Measurements from ENCODE around the gene VSIG10L. TPM values are rescaled to one million over a fixed set of nuclear protein-coding genes. Genes with fewer than 3 reads are reported as not detected.

The VSIG10L gene
- total RNA-seq, 1 experiment from 2014 or later: 3.5 TPM

DNA sequence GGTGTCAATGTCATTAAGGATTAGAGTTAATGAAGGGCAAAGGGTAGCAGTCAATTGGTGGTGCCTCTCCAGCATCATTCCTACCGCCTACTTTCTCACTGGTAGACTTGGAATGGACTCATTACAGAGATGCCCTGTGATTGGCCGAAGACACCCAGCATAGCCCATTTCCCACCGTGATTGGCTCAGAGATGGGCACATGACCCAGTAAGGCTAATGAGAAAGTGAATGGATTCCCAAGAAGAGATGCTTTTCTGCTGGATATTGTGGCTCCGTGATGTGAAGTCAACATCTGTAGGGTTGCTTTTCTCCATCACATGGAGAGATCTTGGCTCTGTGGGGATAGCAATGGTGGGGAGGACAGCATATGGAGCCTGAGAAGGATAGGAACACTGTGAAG, 11.6 kb downstream of the VSIG10L start:
- H3K4me2 ChIP-seq (ENCODE audit: low read length): no peak overlapping the region
- no peaks in the 10 kb centered on the region for H3K9me2 ChIP-seq (replicated peaks; ENCODE audit: low read length)
- H3K4me3 ChIP-seq (ENCODE audit: low read length): no peak overlapping the region
- no peaks in the 10 kb centered on the region for H4K20me1 ChIP-seq (ENCODE audit: low read length)
- H3K4me1 ChIP-seq (ENCODE audit: insufficient read depth, low read length): no peaks in the 10 kb centered on the region
- H3K36me3 ChIP-seq (ENCODE audit: low read depth, low read length): no peaks in the 10 kb centered on the region
- TF ChIP-seq EZH2 (IDR thresholded peaks at IDR 0.05; ENCODE audit: low read length, unreplicated experiment) (no peak), EZH2phosphoT487 (IDR thresholded peaks at IDR 0.05; ENCODE audit: borderline replicate concordance, low read length) (no peak)
- TF ChIP-seq, protein P1, sequence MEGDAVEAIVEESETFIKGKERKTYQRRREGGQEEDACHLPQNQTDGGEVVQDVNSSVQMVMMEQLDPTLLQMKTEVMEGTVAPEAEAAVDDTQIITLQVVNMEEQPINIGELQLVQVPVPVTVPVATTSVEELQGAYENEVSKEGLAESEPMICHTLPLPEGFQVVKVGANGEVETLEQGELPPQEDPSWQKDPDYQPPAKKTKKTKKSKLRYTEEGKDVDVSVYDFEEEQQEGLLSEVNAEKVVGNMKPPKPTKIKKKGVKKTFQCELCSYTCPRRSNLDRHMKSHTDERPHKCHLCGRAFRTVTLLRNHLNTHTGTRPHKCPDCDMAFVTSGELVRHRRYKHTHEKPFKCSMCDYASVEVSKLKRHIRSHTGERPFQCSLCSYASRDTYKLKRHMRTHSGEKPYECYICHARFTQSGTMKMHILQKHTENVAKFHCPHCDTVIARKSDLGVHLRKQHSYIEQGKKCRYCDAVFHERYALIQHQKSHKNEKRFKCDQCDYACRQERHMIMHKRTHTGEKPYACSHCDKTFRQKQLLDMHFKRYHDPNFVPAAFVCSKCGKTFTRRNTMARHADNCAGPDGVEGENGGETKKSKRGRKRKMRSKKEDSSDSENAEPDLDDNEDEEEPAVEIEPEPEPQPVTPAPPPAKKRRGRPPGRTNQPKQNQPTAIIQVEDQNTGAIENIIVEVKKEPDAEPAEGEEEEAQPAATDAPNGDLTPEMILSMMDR (conservative IDR thresholded peaks at IDR 0.05; ENCODE audit: low read depth, low read length): no peak
- no peaks in the 10 kb centered on the region for H3F3A ChIP-seq (ENCODE audit: low read length, unreplicated experiment)
- POLR2A ChIA-PET (ENCODE audit: unreplicated experiment): no interaction called here
- no peaks in the 10 kb centered on the region for H3K27me3 ChIP-seq (ENCODE audit: low read length)
- ATAC-seq: no peak
- no peak overlapping the region for H3K27ac ChIP-seq (ENCODE audit: low read length)
- no peaks in the 10 kb centered on the region for H3K79me2 ChIP-seq (ENCODE audit: low read length)
- H3K9me3 ChIP-seq (ENCODE audit: low read length): no peaks in the 10 kb centered on the region
- H2AFZ ChIP-seq (ENCODE audit: low read length): no peak overlapping the region
- intact Hi-C loops (cut with micrococcal nuclease): no loop called here
- CTCF ChIA-PET: no interaction called here
- H3K9ac ChIP-seq (ENCODE audit: low read length): no peak overlapping the region
- BruUV-seq (replicated peaks): no TSS peak
- no peak for DNase-seq

DNA sequence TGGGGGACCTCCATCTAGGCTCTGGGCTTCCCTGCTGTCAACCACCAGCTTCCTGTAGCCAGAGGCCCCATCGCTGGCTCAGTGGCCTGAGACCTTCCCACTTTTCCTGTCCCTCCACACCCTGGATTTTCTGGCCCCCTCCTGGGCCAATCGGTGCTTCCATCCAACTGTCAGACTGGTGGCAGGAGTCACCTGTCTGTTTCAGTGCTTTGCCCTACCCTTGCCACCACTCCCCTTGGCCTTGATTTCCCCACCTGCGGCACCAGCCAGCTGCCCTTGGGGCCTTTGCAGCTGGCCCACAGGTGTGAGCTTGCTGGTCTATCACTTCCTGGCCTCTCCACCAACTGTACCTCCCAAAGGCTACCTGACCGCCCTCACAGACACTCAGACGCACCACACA, 12.5 kb downstream of the VSIG10L start:
- H3K9ac ChIP-seq (ENCODE audit: low read length): no peak overlapping the region
- BruUV-seq (replicated peaks): no TSS peak
- no peak overlapping the region for H2AFZ ChIP-seq (ENCODE audit: low read length)
- H3F3A ChIP-seq (ENCODE audit: low read length, unreplicated experiment): no peaks in the 10 kb centered on the region
- no peaks in the 10 kb centered on the region for H4K20me1 ChIP-seq (ENCODE audit: low read length)
- H3K4me3 ChIP-seq (ENCODE audit: low read length): no peak overlapping the region
- no peaks in the 10 kb centered on the region for H3K9me3 ChIP-seq (ENCODE audit: low read length)
- no peaks in the 10 kb centered on the region for H3K79me2 ChIP-seq (ENCODE audit: low read length)
- no peaks in the 10 kb centered on the region for H3K36me3 ChIP-seq (ENCODE audit: low read depth, low read length)
- no peak for ATAC-seq
- no peak overlapping the region for H3K27ac ChIP-seq (ENCODE audit: low read length)
- TF ChIP-seq EZH2phosphoT487 (IDR thresholded peaks at IDR 0.05; ENCODE audit: borderline replicate concordance, low read length): no peak
- TF ChIP-seq EZH2 (IDR thresholded peaks at IDR 0.05; ENCODE audit: low read length, unreplicated experiment): no peak
- TF ChIP-seq, protein P1 (conservative IDR thresholded peaks at IDR 0.05; ENCODE audit: low read depth, low read length): no peak
- CTCF ChIA-PET: no interaction called here
- no peak overlapping the region for H3K4me2 ChIP-seq (ENCODE audit: low read length)
- no peak for DNase-seq
- POLR2A ChIA-PET (ENCODE audit: unreplicated experiment): no interaction called here
- peaks cover under 1% of the 10 kb centered on the region; the same call in 1 of the 2 replicates for H3K27me3 ChIP-seq (ENCODE audit: low read length)
- H3K9me2 ChIP-seq (replicated peaks; ENCODE audit: low read length): no peaks in the 10 kb centered on the region
- H3K4me1 ChIP-seq (ENCODE audit: insufficient read depth, low read length): no peaks in the 10 kb centered on the region
- intact Hi-C loops (cut with micrococcal nuclease): no loop called here

DNA sequence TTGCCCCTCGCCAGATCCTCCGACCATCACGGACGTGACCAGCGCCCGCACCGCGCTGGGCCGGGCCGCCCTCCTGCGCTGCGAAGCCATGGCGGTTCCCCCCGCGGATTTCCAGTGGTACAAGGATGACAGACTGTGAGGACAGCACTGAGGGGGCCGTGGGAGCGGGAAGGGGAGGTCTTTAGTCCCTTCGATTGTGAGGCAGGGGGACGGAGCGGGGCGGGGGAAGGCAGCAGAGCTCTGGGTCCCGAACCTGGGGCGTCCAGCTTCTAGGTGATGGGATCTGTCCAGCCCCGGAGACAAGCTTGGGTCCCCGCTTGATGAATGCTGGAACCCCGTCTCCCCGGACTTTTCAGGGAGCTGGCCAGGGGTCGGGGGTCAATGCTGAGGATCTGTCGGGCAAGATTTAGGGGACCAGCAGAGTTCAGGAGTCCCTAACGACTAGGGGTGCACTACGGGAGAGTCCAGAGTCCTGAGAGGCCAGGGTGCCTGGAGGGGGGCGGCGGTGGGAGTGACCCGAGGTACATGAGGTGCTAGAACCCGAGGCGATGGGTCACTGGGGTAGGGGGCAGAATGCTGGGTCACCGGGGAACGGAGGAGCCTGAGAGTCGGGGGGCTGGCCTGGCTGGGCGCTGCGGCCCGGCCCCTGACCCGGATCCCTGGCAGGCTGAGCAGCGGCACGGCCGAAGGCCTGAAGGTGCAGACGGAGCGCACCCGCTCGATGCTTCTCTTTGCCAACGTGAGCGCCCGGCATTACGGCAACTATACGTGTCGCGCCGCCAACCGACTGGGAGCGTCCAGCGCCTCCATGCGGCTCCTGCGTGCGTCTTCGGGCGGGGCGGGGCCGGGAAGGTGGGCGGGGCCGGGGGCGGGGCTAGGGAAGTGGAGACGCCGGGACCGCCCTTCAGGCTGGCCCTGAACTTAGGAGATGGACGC, 14.6 kb downstream of the VSIG10L start:
- Histone ChIP-seq H4K20me1 (ENCODE audit: low read length) (no peaks in the 10 kb centered on the region), H3K79me2 (ENCODE audit: low read length) (no peaks in the 10 kb centered on the region), H3K27me3 (ENCODE audit: low read length) (peaks cover 5% of the 10 kb centered on the region; the same call in 1 of the 2 replicates), H3K4me2 (ENCODE audit: low read length) (peak overlapping the region; percentile 75), H3K27ac (ENCODE audit: low read length) (no peak overlapping the region), H3K4me1 (ENCODE audit: insufficient read depth, low read length) (no peaks in the 10 kb centered on the region), H2AFZ (ENCODE audit: low read length) (peak overlapping the region; percentile 81), H3K9me2 (replicated peaks; ENCODE audit: low read length) (no peaks in the 10 kb centered on the region), H3F3A (ENCODE audit: low read length, unreplicated experiment) (no peaks in the 10 kb centered on the region), H3K36me3 (ENCODE audit: low read depth, low read length) (no peaks in the 10 kb centered on the region), H3K9ac (ENCODE audit: low read length) (0 out of 2 replicates have a peak overlapping the region, but pooled peaks have one; percentile 27), H3K9me3 (ENCODE audit: low read length) (no peaks in the 10 kb centered on the region), H3K4me3 (ENCODE audit: low read length) (peak overlapping the region; percentile 57)
- no peak for TF ChIP-seq EZH2phosphoT487 (IDR thresholded peaks at IDR 0.05; ENCODE audit: borderline replicate concordance, low read length)
- TF ChIP-seq, protein P1 (conservative IDR thresholded peaks at IDR 0.05; ENCODE audit: low read depth, low read length): peak; percentile 45
- DNase-seq: peak; percentile 58
- peak; percentile 91 for ATAC-seq
- CTCF ChIA-PET: no interaction called here
- intact Hi-C loops (cut with micrococcal nuclease): no loop called here
- POLR2A ChIA-PET (ENCODE audit: unreplicated experiment): no interaction called here
- no TSS peak for BruUV-seq (replicated peaks)
